Measurements from ENCODE around the gene BTBD7.

GRCh38 chr14:93308686-93309345 is 24.0 kb downstream of the BTBD7 start:
- TF ChIP-seq ZNF8 (CRISPR knock-in tag; IDR thresholded peaks at IDR 0.05): no peak
- TF ChIP-seq CSRNP3 (CRISPR knock-in tag; IDR thresholded peaks at IDR 0.05): no peak
- TF ChIP-seq ESRRG (CRISPR knock-in tag; IDR thresholded peaks at IDR 0.05): no peak
- no peak for TF ChIP-seq CSDC2 (CRISPR knock-in tag; IDR thresholded peaks at IDR 0.05)
- TF ChIP-seq OSR1 (CRISPR knock-in tag; IDR thresholded peaks at IDR 0.05): no peak
- no peak for TF ChIP-seq GLIS3 (CRISPR knock-in tag; IDR thresholded peaks at IDR 0.05)
- no peak for TF ChIP-seq PATZ1 (CRISPR knock-in tag; IDR thresholded peaks at IDR 0.05; ENCODE audit: borderline replicate concordance)
